IMR-90 (cell line): ENCODE results near the gene KMT5C. TPM values are rescaled to one million over a fixed set of nuclear protein-coding genes. Genes with fewer than 3 reads are reported as not detected.

ENCODE experiments used
- ATAC-seq: fragments of 200-7000 bp; cut with Tn5 transposase; 2 replicates; pipeline ENCODE4 v1.9.1; 2020; ENCODE audit warnings: low read depth, mild to moderate bottlenecking, moderate library complexity
- BruUV-seq: library from RNA; stranded (reverse); fragments of 400-500 nt; replicated peaks from 2 replicates; lab custom pipeline; 2021; lab: Mats Ljungman, UMichigan
- CTCF ChIA-PET: fragments of 300-600 bp; formaldehyde crosslinking; extraction: SDS; loops from one replicate; lab custom pipeline; 2021; ENCODE audit warnings: antibody characterized with exemption; lab: Yijun Ruan, JAX
- POLR2A ChIA-PET: fragments of 300-600 bp; sonication (Branson Sonifier 250); formaldehyde crosslinking; loops from one replicate; lab custom pipeline; 2022; ENCODE audit warnings: antibody characterized with exemption; ENCODE audit not compliant: unreplicated experiment; lab: Charles Lee
- DNase-seq: peaks from one replicate; pipeline ENCODE4 v3.0.0; 2013
- H2AFZ ChIP-seq: replicated peaks from 2 replicates; pipeline ENCODE3; 2013; ENCODE audit warnings: low read length, mild to moderate bottlenecking; ENCODE audit not compliant: poor library complexity
- H2AK5ac ChIP-seq: 2 replicates; pipeline ENCODE4 v1.6.1; 2013; ENCODE audit warnings: low read depth, low read length, inconsistent platforms
- H2AK9ac ChIP-seq: replicated peaks from 2 replicates; pipeline ENCODE3; 2013; ENCODE audit warnings: mild to moderate bottlenecking, low read depth, low read length, moderate library complexity; ENCODE audit not compliant: poor library complexity
- H2BK120ac ChIP-seq: 2 replicates; pipeline ENCODE4 v1.6.1; 2013; ENCODE audit warnings: low read depth, low read length, inconsistent platforms
- H2BK15ac ChIP-seq: 3 replicates; pipeline ENCODE4 v1.6.1; 2013; ENCODE audit warnings: low read depth, low read length, inconsistent platforms
- H2BK20ac ChIP-seq: 2 replicates; pipeline ENCODE4 v1.6.1; 2013; ENCODE audit warnings: low read depth, mild to moderate bottlenecking, inconsistent platforms, low read length, moderate library complexity
- H2BK5ac ChIP-seq: 2 replicates; pipeline ENCODE4 v1.6.1; 2013; ENCODE audit warnings: mild to moderate bottlenecking, low read depth, low read length, inconsistent platforms; ENCODE audit not compliant: poor library complexity, severe bottlenecking
- H3K14ac ChIP-seq: replicated peaks from 2 replicates; pipeline ENCODE4 v1.6.1; 2013; ENCODE audit warnings: low read depth, low read length, inconsistent platforms
- H3K18ac ChIP-seq: 2 replicates; pipeline ENCODE4 v1.6.1; 2013; ENCODE audit warnings: low read depth, low read length, control low read depth
- H3K23ac ChIP-seq: 2 replicates; pipeline ENCODE4 v1.6.1; 2013; ENCODE audit warnings: low read depth, low read length, inconsistent platforms
- H3K27ac ChIP-seq: 2 replicates; pipeline ENCODE4 v1.5.1; 2013; ENCODE audit warnings: mild to moderate bottlenecking, control low read depth, low read length; ENCODE audit not compliant: insufficient read depth
- H3K27me3 ChIP-seq: 2 replicates; pipeline ENCODE4 v1.6.1; 2013; ENCODE audit warnings: low read length; ENCODE audit not compliant: control insufficient read depth, insufficient read depth
- H3K36me3 ChIP-seq: 2 replicates; pipeline ENCODE4 v1.6.1; 2013; ENCODE audit warnings: low read length, mixed read lengths; ENCODE audit not compliant: control insufficient read depth, insufficient read depth
- H3K4ac ChIP-seq: 2 replicates; pipeline ENCODE4 v1.6.1; 2013; ENCODE audit warnings: low read depth, low read length, inconsistent platforms
- H3K4me1 ChIP-seq: 2 replicates; pipeline ENCODE4 v1.6.1; 2013; ENCODE audit warnings: low read length, mixed read lengths; ENCODE audit not compliant: control insufficient read depth, insufficient read depth
- H3K4me2 ChIP-seq: 2 replicates; pipeline ENCODE4 v1.6.1; 2013; ENCODE audit warnings: low read depth, mild to moderate bottlenecking, control low read depth, low read length, moderate library complexity
- H3K4me3 ChIP-seq: 2 replicates; pipeline ENCODE4 v1.5.1; 2013; ENCODE audit warnings: low read depth, mild to moderate bottlenecking, control low read depth, low read length, moderate library complexity; ENCODE audit not compliant: insufficient read depth
- H3K56ac ChIP-seq: 2 replicates; pipeline ENCODE4 v1.6.1; 2013; ENCODE audit warnings: low read length, inconsistent platforms; ENCODE audit not compliant: insufficient read depth; ENCODE audit errors: extremely low read depth
- H3K79me1 ChIP-seq, 2 experiments: 2 replicates each; pipeline ENCODE4 v1.6.1; 2013; ENCODE audit warnings: low read length in 2 of 2, inconsistent platforms in 1 of 2, low read depth in 1 of 2
- H3K9ac ChIP-seq: 2 replicates; pipeline ENCODE4 v1.6.1; 2013; ENCODE audit warnings: low read depth, low read length, control low read depth
- H3K9me1 ChIP-seq: 2 replicates; pipeline ENCODE4 v1.6.1; 2013; ENCODE audit warnings: low read length, inconsistent platforms; ENCODE audit not compliant: insufficient read depth
- H3K9me3 ChIP-seq: 2 replicates; pipeline ENCODE4 v1.6.1; 2013; ENCODE audit warnings: low read length; ENCODE audit not compliant: control insufficient read depth, insufficient read depth
- H4K20me1 ChIP-seq: 2 replicates; pipeline ENCODE4 v1.6.1; 2013; ENCODE audit warnings: low read length, inconsistent platforms; ENCODE audit not compliant: insufficient read depth
- H4K5ac ChIP-seq: 2 replicates; pipeline ENCODE4 v1.6.1; 2013; ENCODE audit warnings: mild to moderate bottlenecking, low read depth, low read length, control low read depth
- H4K8ac ChIP-seq, 2 experiments: 2 replicates each; pipeline ENCODE4 v1.6.1; 2013; ENCODE audit warnings: low read depth in 2 of 2, low read length in 2 of 2, control low read depth in 1 of 2, inconsistent platforms in 1 of 2
- H4K91ac ChIP-seq: 2 replicates; pipeline ENCODE4 v1.6.1; 2013; ENCODE audit warnings: low read depth, low read length, inconsistent platforms; ENCODE audit not compliant: insufficient read depth
- BHLHE40 ChIP-seq: fragments of 150-350 bp; IDR thresholded peaks from 2 replicates; pipeline ENCODE4 v1.6.1; 2016; ENCODE audit warnings: mild to moderate bottlenecking, low read depth, low read length
- CEBPB ChIP-seq: IDR thresholded peaks from 2 replicates; pipeline ENCODE4 v1.6.1; 2012; ENCODE audit warnings: low read depth, low read length, improper control_type of control experiment
- CHD1 ChIP-seq: IDR thresholded peaks from 2 replicates; pipeline ENCODE4 v1.6.1; 2012; ENCODE audit warnings: low read depth, low read length, improper control_type of control experiment
- CTCF ChIP-seq: conservative IDR thresholded peaks from 2 replicates; pipeline ENCODE4 v1.5.1; 2012; ENCODE audit warnings: mild to moderate bottlenecking, low read depth, low read length, improper control_type of control experiment
- ELK1 ChIP-seq: fragments of 150-350 bp; IDR thresholded peaks from 2 replicates; pipeline ENCODE4 v1.6.1; 2016; ENCODE audit warnings: low read depth, mild to moderate bottlenecking, low read length, moderate library complexity, borderline replicate concordance
- FOS ChIP-seq: fragments of 150-350 bp; IDR thresholded peaks from 2 replicates; pipeline ENCODE4 v1.6.1; 2016; ENCODE audit warnings: low read depth, low read length
- MAFK ChIP-seq: IDR thresholded peaks from 2 replicates; pipeline ENCODE4 v1.6.1; 2012; ENCODE audit warnings: low read depth, low read length, improper control_type of control experiment
- MAZ ChIP-seq: IDR thresholded peaks from 2 replicates; pipeline ENCODE4 v1.6.1; 2012; ENCODE audit warnings: low read depth, mild to moderate bottlenecking, low read length, improper control_type of control experiment, moderate library complexity, borderline replicate concordance
- MXI1 ChIP-seq: IDR thresholded peaks from 2 replicates; pipeline ENCODE4 v1.6.1; 2012; ENCODE audit warnings: low read depth, mild to moderate bottlenecking, low read length, moderate library complexity, borderline replicate concordance
- NFE2L2 ChIP-seq: fragments of 150-350 bp; IDR thresholded peaks from 2 replicates; pipeline ENCODE4 v1.6.1; 2016; ENCODE audit warnings: low read depth, mild to moderate bottlenecking, low read length
- POLR2A ChIP-seq: IDR thresholded peaks from 2 replicates; pipeline ENCODE4 v1.6.1; 2012; ENCODE audit warnings: mild to moderate bottlenecking, low read depth, low read length
- RAD21 ChIP-seq: IDR thresholded peaks from 2 replicates; pipeline ENCODE4 v1.6.1; 2012; ENCODE audit warnings: low read length, improper control_type of control experiment
- RCOR1 ChIP-seq: IDR thresholded peaks from 2 replicates; pipeline ENCODE4 v1.6.1; 2012; ENCODE audit warnings: mild to moderate bottlenecking, low read length, improper control_type of control experiment; ENCODE audit not compliant: insufficient replicate concordance
- RFX5 ChIP-seq: IDR thresholded peaks from 2 replicates; pipeline ENCODE4 v1.8.0; 2012; ENCODE audit warnings: low read depth, mild to moderate bottlenecking, low read length, moderate library complexity
- SMC3 ChIP-seq: fragments of 150-350 bp; IDR thresholded peaks from 2 replicates; pipeline ENCODE4 v1.6.1; 2016; ENCODE audit warnings: low read depth, mild to moderate bottlenecking, antibody characterized with exemption, low read length, moderate library complexity
- USF2 ChIP-seq: fragments of 150-350 bp; IDR thresholded peaks from 2 replicates; pipeline ENCODE4 v1.6.1; 2017; ENCODE audit warnings: mild to moderate bottlenecking, antibody characterized with exemption, low read length, low read depth
- WGBS, 2 experiments: methylation state at CpG; one replicate each; pipeline versions ENCODE4 v1.1.5 to v1.1.7; 2013; ENCODE audit warnings: missing lambda C conversion rate in 2 of 2; ENCODE audit not compliant: insufficient read length in 1 of 2; ENCODE audit errors: extremely low coverage in 2 of 2; 5-methylcytosine and 5-hydroxymethylcytosine counted together
- dilution Hi-C: fragments of 300-500 bp; cut with HindIII; formaldehyde crosslinking; loops from one replicate; pipeline ENCODE4 v1.14.3; 2018; ENCODE audit warnings: low sequenced_read_pairs; ENCODE audit not compliant: unreplicated experiment
- in situ Hi-C: fragments of 300-500 bp; cut with MboI; formaldehyde crosslinking; loops from 3 replicates; pipeline ENCODE4 v1.14.3; 2019; ENCODE audit warnings: low sequenced_read_pairs, inconsistent platforms, mixed read lengths
- intact Hi-C: fragments of 100-400 bp; cut with micrococcal nuclease; formaldehyde crosslinking; loops from 2 replicates; pipeline ENCODE4 v1.10.0; 2022
- polyA plus RNA-seq, 3 experiments: library from polyadenylated mRNA; depleted of rRNA; stranded (reverse); fragments of >200 nt; gene quantifications; 2 replicates each; pipeline ENCODE4 v1.2.3, GENCODE V29; 2012; ENCODE audit warnings: low replicate concordance in 1 of 3
- total RNA-seq: library from RNA; depleted of rRNA; stranded (reverse); fragments of >200 nt; gene quantifications from 2 replicates; pipeline ENCODE4 v1.2.3, GENCODE V29; 2012

Gene KMT5C
- total and polyA plus RNA-seq, 2 of the 4 experiments (the other 2 are of a cell fraction) = 1.8 to 5.9 TPM

- H3K9me1 ChIP-seq = no peaks in the 10 kb centered on the region
- peaks cover 18% of the 10 kb centered on the region for H3K27me3 ChIP-seq
- no peak overlapping the region for H4K5ac ChIP-seq
- H3K14ac ChIP-seq = no peak overlapping the region
- H3K27ac ChIP-seq = no peak overlapping the region
- H4K8ac ChIP-seq = no peak overlapping the region
- H2BK20ac ChIP-seq = no peak overlapping the region
- no peak overlapping the region for H3K4me3 ChIP-seq
- no peaks in the 10 kb centered on the region for H4K20me1 ChIP-seq
- no peak overlapping the region for H2BK15ac ChIP-seq
- no peak overlapping the region for H2BK120ac ChIP-seq
- H3K4ac ChIP-seq = no peak overlapping the region
- H3K56ac ChIP-seq = no peak overlapping the region
- no CpG with 5 or more reads among the region's 9 CpGs for WGBS, 2 experiments
- in situ Hi-C loops (no loop called here), intact Hi-C loops (no loop called here), dilution Hi-C loops (no loop called here)
- no peak overlapping the region for H2AK5ac ChIP-seq
- CTCF ChIA-PET = no interaction called here
- no peak for ATAC-seq
- H2AFZ ChIP-seq = no peak overlapping the region
- no peak for DNase-seq
- H4K91ac ChIP-seq = no peak overlapping the region
- no TSS peak for BruUV-seq
- H2AK9ac ChIP-seq = no peak overlapping the region
- H3K23ac ChIP-seq = no peak overlapping the region
- H3K18ac ChIP-seq = no peak overlapping the region
- TF ChIP-seq CTCF = no peak
- TF ChIP-seq FOS = no peak
- TF ChIP-seq BHLHE40 = no peak
- no peak for TF ChIP-seq RCOR1
- no peak for TF ChIP-seq CHD1
- TF ChIP-seq POLR2A = no peak
- no peak for TF ChIP-seq MAFK
- no peak for TF ChIP-seq MXI1
- TF ChIP-seq CEBPB = no peak
- TF ChIP-seq SMC3 = no peak
- no peak for TF ChIP-seq NFE2L2
- no peak for TF ChIP-seq RFX5
- TF ChIP-seq ELK1 = no peak
- no peak for TF ChIP-seq USF2
- no peak for TF ChIP-seq RAD21
- no peak for TF ChIP-seq MAZ
- no peaks in the 10 kb centered on the region for H3K9me3 ChIP-seq
- no peak overlapping the region for H2BK5ac ChIP-seq
- H3K36me3 ChIP-seq = no peaks in the 10 kb centered on the region
- no peak overlapping the region for H3K4me2 ChIP-seq
- POLR2A ChIA-PET = interaction anchor here (0.6 to 0.7 kb wide), 2 partner anchors 18 to 81 kb away, joined by 3 to 4 read pairs; no protein-coding TSS in a partner anchor
- H3K9ac ChIP-seq = no peak overlapping the region
- no peaks in the 10 kb centered on the region for H3K79me1 ChIP-seq
- no peaks in the 10 kb centered on the region; the same call in 1 of the 2 replicates for H3K4me1 ChIP-seq
Measured at GRCh38 chr19:55321466-55322137, 18.1 kb upstream of the KMT5C start.
